ENCODE results near the gene KRTAP5-3.
A peak's percentile ranks its signal among the peaks of the same experiment; 100 is the strongest.
"Not testable (repeated sequence)": the region's sequence is repeated elsewhere in the genome, so short reads cannot be mapped to it uniquely, and the experiment has no call there.

KRTAP5-3 gene

DNA sequence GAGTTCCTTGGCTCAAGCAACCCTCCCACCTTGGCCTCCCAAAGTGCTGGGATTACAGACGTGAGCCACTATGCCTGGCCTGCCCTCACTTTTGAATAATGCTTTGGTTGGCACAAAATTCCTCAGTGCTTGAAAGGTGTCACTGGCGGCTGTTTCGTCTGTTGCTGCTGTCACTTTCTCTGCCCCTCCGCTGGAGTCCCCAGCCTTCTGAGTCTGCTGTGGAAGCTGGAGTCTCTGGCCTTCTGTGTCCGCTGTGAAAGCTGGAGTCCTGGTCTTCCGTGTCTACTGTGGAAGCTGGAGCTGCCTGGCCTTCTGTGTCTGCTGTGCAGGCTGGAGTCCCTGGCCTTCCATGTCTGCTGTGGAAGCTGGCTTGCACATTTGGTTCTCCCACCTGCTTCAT is 18.3 kb downstream of the KRTAP5-3 start:
- TF ChIP-seq, protein P1, sequence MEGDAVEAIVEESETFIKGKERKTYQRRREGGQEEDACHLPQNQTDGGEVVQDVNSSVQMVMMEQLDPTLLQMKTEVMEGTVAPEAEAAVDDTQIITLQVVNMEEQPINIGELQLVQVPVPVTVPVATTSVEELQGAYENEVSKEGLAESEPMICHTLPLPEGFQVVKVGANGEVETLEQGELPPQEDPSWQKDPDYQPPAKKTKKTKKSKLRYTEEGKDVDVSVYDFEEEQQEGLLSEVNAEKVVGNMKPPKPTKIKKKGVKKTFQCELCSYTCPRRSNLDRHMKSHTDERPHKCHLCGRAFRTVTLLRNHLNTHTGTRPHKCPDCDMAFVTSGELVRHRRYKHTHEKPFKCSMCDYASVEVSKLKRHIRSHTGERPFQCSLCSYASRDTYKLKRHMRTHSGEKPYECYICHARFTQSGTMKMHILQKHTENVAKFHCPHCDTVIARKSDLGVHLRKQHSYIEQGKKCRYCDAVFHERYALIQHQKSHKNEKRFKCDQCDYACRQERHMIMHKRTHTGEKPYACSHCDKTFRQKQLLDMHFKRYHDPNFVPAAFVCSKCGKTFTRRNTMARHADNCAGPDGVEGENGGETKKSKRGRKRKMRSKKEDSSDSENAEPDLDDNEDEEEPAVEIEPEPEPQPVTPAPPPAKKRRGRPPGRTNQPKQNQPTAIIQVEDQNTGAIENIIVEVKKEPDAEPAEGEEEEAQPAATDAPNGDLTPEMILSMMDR (IDR thresholded peaks at IDR 0.05), result no peak
- Histone ChIP-seq H3K27ac (no peak overlapping the region), H3K4me3 (no peak overlapping the region)
- DNase-seq (ENCODE audit: low spot score), result no peak

DNA sequence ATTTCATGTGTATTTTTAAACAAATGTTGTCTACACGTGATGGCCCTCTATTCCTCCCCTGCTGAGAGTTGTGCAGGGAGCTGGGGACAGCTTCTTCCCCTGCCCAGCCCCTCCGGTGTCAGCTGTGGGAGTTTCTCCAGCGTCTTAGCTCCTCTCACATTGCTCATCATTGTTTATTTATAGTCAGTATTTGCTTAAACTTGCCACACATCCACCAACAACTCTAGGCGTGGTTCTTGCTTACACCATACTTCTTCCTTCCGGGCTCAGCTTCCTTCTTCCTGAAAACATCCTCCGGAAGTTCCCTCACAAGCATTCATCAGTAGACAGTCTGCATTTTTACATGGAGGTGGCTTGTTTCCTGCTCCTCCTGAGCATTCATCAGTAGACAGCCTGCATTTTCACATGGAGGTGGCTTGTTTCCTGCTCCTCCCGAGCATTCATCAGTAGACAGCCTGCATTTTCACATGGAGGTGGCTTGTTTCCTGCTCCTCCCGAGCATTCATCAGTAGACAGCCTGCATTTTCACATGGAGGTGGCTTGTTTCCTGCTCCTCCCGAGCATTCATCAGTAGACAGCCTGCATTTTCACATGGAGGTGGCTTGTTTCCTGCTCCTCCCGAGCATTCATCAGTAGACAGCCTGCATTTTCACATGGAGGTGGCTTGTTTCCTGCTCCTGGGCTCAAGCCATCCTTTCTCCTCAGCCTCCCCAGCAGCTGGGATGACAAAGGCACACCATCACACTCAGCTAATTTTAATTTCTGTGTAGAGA is 18.9 kb downstream of the KRTAP5-3 start:
- H3K27ac ChIP-seq; DNase-seq (ENCODE audit: low spot score); H3K4me3 ChIP-seq: not testable (repeated sequence)

DNA sequence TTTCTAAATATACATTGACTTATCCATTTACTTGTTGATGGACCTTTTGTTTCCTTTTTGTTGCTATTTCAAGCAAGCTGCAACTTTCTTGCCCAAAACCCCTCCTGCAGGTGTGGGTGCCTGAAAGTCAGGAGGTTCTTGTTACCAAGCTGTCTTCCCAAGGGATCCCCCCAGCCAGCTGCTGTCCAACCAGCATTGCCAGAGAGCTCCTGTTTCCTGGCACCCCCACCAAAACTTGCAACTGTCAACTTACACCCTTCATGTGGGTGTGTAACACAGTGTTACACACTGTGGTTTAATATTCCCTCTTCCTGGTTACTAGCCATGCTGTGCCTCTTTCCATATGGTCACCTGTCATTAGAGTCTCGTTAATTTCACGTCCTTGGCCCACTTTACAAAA is 21.6 kb downstream of the KRTAP5-3 start:
- DNase-seq (ENCODE audit: low spot score), result no peak
- TF ChIP-seq, protein P1 (IDR thresholded peaks at IDR 0.05), result no peak
- Histone ChIP-seq H3K4me3 (no peak overlapping the region), H3K27ac (no peak overlapping the region)

DNA sequence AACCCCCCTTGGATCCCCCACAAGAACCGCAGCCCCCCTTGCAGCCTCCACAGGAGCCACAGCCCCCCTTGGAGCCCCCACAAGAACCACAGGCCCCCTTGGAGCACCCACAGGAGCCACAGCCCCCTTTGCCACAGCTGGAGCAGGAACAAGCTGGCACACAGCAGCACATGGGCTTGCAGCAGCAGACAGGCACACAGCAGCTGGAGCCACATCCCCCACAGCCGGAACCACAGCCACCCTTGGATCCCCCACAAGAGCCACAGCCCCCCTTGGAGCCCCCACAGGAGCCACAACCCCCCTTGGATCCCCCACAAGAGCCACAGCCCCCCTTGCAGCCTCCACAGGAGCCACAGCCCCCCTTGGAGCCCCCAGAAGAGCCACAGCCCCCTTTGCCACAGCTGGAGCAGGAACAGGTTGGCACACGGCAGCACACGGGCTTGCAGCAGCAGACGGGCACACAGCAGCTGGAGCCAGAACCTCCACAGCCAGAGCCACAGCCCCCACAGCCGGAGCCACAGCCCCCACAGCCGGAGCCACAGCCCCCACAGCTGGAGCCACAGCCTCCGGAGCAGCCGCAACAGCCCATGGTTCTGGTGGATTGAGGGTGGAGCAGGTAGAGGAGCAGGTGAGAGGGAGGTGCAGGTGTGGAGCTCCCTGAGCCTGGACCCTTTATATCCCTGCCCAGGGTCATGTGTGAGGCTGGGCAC is 23.4 kb downstream of the KRTAP5-3 start, which contains the start of gene KRTAP5-1:
Gene KRTAP5-1 (minus strand): TSS at position 623 of the 710 bp plus-strand sequence. CDS start 34 bp downstream, at position 589.
- not testable (repeated sequence) for H3K27ac ChIP-seq; DNase-seq (ENCODE audit: low spot score); H3K4me3 ChIP-seq

DNA sequence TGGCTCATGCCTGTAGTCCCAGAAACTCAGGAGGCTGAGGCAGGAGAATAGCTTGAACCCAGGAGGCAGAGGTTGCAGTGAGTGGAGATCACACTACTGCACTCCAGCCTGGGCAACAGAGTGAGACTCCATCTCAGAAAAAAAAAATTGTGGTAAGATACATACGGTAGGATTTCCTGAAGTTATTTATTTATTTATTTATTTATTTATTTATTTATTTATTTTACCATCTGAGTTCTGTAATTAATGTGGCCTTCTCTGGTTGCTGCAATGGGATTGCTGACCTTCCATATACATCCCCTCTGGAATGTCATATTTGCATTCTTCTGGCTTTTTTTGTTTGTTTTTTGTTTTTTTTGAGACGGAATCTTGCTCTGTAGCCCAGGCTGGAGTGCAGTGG is 25.4 kb downstream of the KRTAP5-3 start:
- H3K27ac ChIP-seq; DNase-seq (ENCODE audit: low spot score); H3K4me3 ChIP-seq: not testable (repeated sequence)

DNA sequence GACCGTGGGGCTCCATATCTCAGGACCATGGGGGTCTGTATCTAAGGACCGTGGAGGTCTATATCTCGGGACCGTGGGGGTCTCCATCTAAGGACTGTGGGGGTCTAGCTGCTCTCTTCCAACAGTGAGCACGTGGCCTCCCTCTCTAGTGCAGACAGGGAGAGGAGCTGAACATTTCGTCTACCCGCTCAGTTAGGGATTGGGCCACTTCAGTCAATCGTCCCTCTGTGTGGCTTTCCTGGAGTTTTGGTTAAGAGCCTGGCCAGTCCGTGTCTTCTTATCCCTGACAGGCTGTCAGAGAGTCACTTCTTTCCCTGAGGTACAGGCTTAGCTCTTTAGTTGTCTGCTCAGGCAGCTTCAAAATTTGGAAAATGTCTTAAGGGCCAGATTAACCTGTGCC is 26.3 kb downstream of the KRTAP5-3 start:
- TF ChIP-seq, protein P1 (IDR thresholded peaks at IDR 0.05), result no peak
- no peak overlapping the region for H3K27ac ChIP-seq
- DNase-seq (ENCODE audit: low spot score), result no peak
- no peak overlapping the region for H3K4me3 ChIP-seq

DNA sequence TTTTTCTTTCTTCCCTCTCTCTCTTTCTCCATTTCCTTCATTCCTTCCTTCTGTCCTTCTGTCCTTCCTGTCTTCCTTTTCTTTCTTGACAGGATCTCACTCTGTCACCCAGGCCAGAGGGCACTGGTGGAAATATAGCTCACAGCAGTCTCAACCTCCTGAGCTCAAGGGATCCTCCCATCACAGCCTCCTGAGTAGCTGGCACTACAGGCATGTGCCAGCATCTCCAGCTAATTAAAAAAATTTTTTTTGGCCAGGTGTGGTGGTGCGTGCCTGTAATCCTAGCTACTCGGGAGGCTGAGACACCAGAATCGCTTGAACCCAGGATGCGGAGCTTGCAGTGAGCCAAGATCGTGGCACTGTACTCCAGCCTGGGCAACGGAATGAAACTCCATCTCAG is 31.4 kb downstream of the KRTAP5-3 start:
- no peak overlapping the region for H3K27ac ChIP-seq
- DNase-seq (ENCODE audit: low spot score), result no peak
- TF ChIP-seq, protein P1 (IDR thresholded peaks at IDR 0.05), result no peak

DNA sequence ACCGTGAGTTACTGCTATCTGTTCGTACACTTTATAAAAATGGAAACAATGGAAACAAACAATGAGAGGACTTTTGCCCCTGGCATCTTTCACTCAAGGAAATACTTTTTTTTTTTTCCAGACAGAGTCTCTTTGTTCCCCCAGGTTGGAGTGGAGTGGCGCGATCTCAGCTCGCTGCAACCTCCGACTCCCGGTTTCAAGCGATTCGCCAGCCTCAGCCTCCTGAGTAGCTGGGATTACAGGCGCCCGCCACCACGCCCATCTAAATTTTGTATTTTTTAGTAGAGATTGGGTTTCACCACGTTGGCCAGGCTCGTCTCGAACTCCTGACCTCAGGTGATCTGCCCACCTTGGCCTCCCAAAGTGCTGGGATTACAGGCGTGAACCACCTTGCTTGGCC is 32.5 kb downstream of the KRTAP5-3 start:
- not testable (repeated sequence) for DNase-seq (ENCODE audit: low spot score); H3K4me3 ChIP-seq; H3K27ac ChIP-seq

More for the DNA sequence above, 31.4 kb downstream of the KRTAP5-3 start:
- H3K4me3 ChIP-seq, result no peak overlapping the region

DNA sequence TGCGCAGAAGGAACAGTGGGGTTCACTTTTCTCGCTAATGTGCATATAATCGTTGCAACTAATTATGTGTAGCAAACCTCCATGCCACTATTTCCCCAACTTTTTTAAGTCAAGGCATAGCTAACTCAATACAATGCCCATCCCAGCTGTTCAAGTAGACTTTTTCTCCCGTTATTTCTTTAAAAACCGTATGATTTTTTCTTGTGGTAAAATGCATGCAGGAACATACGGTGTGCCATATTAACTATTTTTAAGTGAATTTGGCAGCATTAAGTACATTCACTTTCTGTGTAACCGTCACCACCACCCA is 33.4 kb downstream of the KRTAP5-3 start:
- peak overlapping the region in 1 of 2 donors; percentile 93 for H3K27ac ChIP-seq
- no peak for DNase-seq (ENCODE audit: low spot score)
- H3K4me3 ChIP-seq, result no peak overlapping the region
- TF ChIP-seq, protein P1 (IDR thresholded peaks at IDR 0.05), result no peak

Data from coronary artery (tissue), 2 donors.